ENCODE measurements around the gene DICER1. TPM values are rescaled to one million over a fixed set of nuclear protein-coding genes. Genes with fewer than 3 reads are reported as not detected.

DICER1 gene
- total and polyA plus RNA-seq, 2 donors (not counting 3 experiments of a cell fraction or from before 2014, with no cell fraction given), result 8.3 to 43.6 TPM

DNA sequence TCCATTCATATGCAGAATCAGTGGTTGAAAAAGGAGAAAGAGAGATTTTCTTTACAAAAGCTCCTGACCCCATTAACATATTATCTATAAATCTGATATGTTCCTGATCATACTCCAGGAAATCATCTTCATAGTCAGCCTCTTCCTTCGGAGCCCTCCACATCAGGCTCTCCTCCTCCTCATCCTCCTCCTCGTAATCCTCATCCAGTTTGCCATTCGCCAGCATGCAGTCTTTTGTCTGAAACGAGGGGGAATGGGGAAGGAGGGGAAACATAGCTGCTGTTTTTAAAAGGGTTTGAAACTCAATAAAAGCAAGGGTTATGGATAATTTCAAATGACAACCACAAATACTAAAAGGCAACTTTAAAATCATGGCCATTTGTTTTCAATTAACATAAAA is 60.9 kb downstream of the DICER1 start:
- DNase-seq (ENCODE audit: low read depth, low spot score), result no peak
- POLR2A ChIA-PET, result no interaction called here
- H3K79me2 ChIP-seq (ENCODE audit: control insufficient read depth, insufficient read depth, low read length), result peaks cover 9% of the 10 kb centered on the region
- no peak overlapping the region for H2AFZ ChIP-seq (ENCODE audit: low read depth, low read length)
- no peaks in the 10 kb centered on the region for H3K9me1 ChIP-seq (replicated peaks; ENCODE audit: control insufficient read depth, extremely low read depth, insufficient read depth, low read length)
- BruUV-seq (replicated peaks), result no TSS peak
- H3K9me3 ChIP-seq (replicated peaks; ENCODE audit: control insufficient read depth, insufficient read depth, low read length), result no peaks in the 10 kb centered on the region
- no peak for TF ChIP-seq FOS (IDR thresholded peaks at IDR 0.05; ENCODE audit: borderline replicate concordance, insufficient read depth, low read length)
- TF ChIP-seq GATA2 (IDR thresholded peaks at IDR 0.05; ENCODE audit: insufficient read depth, insufficient read length, low read depth, low read length), result no peak
- no peak for TF ChIP-seq JUN (IDR thresholded peaks at IDR 0.05; ENCODE audit: borderline replicate concordance, insufficient read depth, insufficient read length, low read depth)
- TF ChIP-seq, protein P1, sequence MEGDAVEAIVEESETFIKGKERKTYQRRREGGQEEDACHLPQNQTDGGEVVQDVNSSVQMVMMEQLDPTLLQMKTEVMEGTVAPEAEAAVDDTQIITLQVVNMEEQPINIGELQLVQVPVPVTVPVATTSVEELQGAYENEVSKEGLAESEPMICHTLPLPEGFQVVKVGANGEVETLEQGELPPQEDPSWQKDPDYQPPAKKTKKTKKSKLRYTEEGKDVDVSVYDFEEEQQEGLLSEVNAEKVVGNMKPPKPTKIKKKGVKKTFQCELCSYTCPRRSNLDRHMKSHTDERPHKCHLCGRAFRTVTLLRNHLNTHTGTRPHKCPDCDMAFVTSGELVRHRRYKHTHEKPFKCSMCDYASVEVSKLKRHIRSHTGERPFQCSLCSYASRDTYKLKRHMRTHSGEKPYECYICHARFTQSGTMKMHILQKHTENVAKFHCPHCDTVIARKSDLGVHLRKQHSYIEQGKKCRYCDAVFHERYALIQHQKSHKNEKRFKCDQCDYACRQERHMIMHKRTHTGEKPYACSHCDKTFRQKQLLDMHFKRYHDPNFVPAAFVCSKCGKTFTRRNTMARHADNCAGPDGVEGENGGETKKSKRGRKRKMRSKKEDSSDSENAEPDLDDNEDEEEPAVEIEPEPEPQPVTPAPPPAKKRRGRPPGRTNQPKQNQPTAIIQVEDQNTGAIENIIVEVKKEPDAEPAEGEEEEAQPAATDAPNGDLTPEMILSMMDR (IDR thresholded peaks at IDR 0.05; ENCODE audit: extremely low read depth in 1 of 2, insufficient read depth in 1 of 2, low read depth in 1 of 2, low read length in 2 of 2), result no peak
- no peak for TF ChIP-seq MYC (IDR thresholded peaks at IDR 0.05; ENCODE audit: low read depth, low read length)
- TF ChIP-seq EZH2 (IDR thresholded peaks at IDR 0.05; ENCODE audit: borderline replicate concordance, low read depth, low read length, severe bottlenecking), result no peak
- no peak for TF ChIP-seq POLR2A (IDR thresholded peaks at IDR 0.05; ENCODE audit: low read depth, low read length)
- dilution Hi-C loops (cut with MboI; ENCODE audit: extremely low pct_ligation_motif_present, low sequenced_read_pairs), result no loop called here
- H3K4me2 ChIP-seq (ENCODE audit: insufficient read depth, low read length), result no peak overlapping the region
- intact Hi-C loops (cut with micrococcal nuclease), result loop anchor here (5.0 kb wide), 1 partner anchor 336 kb away; no protein-coding TSS in a partner anchor
- FAIRE-seq, result no peak
- H4K20me1 ChIP-seq (replicated peaks; ENCODE audit: control insufficient read depth, extremely low read depth, insufficient read depth, low read length), result no peaks in the 10 kb centered on the region
- no peak overlapping the region for H3K27ac ChIP-seq (ENCODE audit: insufficient read depth, low read depth, low read length)
- no peak overlapping the region for H3K9ac ChIP-seq (replicated peaks; ENCODE audit: extremely low read depth, insufficient read depth, low read length)
- no peaks in the 10 kb centered on the region for H3K27me3 ChIP-seq (ENCODE audit: control insufficient read depth in 2 of 2, insufficient read depth in 2 of 2, low read length in 2 of 2)
- H3K4me3 ChIP-seq (replicated peaks in 1 of 3; ENCODE audit: insufficient read depth in 1 of 3, low read depth in 1 of 3, low read length in 3 of 3), result no peak overlapping the region
- CTCF ChIA-PET, result interaction anchor here (2.0 kb wide), 1 partner anchor 265 kb away, joined by 8 read pairs; no protein-coding TSS in a partner anchor
- peaks cover 7 to 10% of the 10 kb centered on the region in 2 experiments for H3K36me3 ChIP-seq (ENCODE audit: control insufficient read depth in 2 of 2, extremely low read depth in 1 of 2, insufficient read depth in 2 of 2, low read length in 2 of 2)
- no peaks in the 10 kb centered on the region for H3K4me1 ChIP-seq (ENCODE audit: control insufficient read depth, extremely low read depth, insufficient read depth, low read length)
